GM12878 (cell line): Measurements from ENCODE around the gene CD207.

Experiments used
- BACH1 ChIP-seq: fragments of 450-650 bp; IDR thresholded peaks from 2 replicates; pipeline ENCODE4 v1.6.1; 2017; ENCODE audit warnings: mild to moderate bottlenecking, borderline replicate concordance
- CHD4 ChIP-seq: fragments of 200-600 bp; sonication (generic); IDR thresholded peaks from 2 replicates; pipeline ENCODE4 v1.6.1; 2016; ENCODE audit warnings: mild to moderate bottlenecking
- CTCF ChIP-seq, 3 experiments: IDR thresholded peaks in 2 of 3; conservative IDR thresholded peaks in 1 of 3; 2 replicates each; pipeline ENCODE4 v1.5.1; 2011; ENCODE audit warnings: low read depth in 3 of 3, low read length in 3 of 3, mild to moderate bottlenecking in 3 of 3, control low read depth in 2 of 3, moderate library complexity in 2 of 3, inconsistent platforms in 1 of 3, mixed read lengths in 1 of 3; ENCODE audit not compliant: control insufficient read depth in 2 of 3, insufficient read depth in 1 of 3; ENCODE audit errors: extremely low read depth in 1 of 3
- EGR1 ChIP-seq, 2 experiments: IDR thresholded peaks; 1 replicate in 1 of 2; 2 replicates in 1 of 2; pipeline ENCODE4 v1.6.1; 2011 to 2012; ENCODE audit warnings: low read depth in 2 of 2, low read length in 2 of 2, borderline replicate concordance in 1 of 2, mild to moderate bottlenecking in 1 of 2, moderate library complexity in 1 of 2
- HCFC1 ChIP-seq: fragments of 150-350 bp; IDR thresholded peaks from 2 replicates; pipeline ENCODE4 v1.6.1; 2014; ENCODE audit warnings: low read length
- HDAC6 ChIP-seq: fragments of 200-600 bp; sonication (generic); IDR thresholded peaks from one replicate; pipeline ENCODE4 v1.8.0; 2017; ENCODE audit warnings: antibody characterized with exemption; ENCODE audit not compliant: unreplicated experiment
- IRF3 ChIP-seq: fragments of 450-650 bp; IDR thresholded peaks from 2 replicates; pipeline ENCODE4 v1.6.1; 2014; ENCODE audit warnings: mild to moderate bottlenecking
- MYB ChIP-seq: fragments of 150-350 bp; IDR thresholded peaks from 2 replicates; pipeline ENCODE4 v1.6.1; 2014; ENCODE audit warnings: mild to moderate bottlenecking, low read depth, low read length, borderline replicate concordance
- POLR2A ChIP-seq: IDR thresholded peaks from 2 replicates; pipeline ENCODE4 v1.6.1; 2011; ENCODE audit warnings: low read depth, mild to moderate bottlenecking, low read length
- POLR2AphosphoS5 ChIP-seq: IDR thresholded peaks from 2 replicates; pipeline ENCODE4 v1.6.1; 2011; ENCODE audit warnings: mild to moderate bottlenecking, low read length, inconsistent platforms
- RCOR1 ChIP-seq: conservative IDR thresholded peaks from 2 replicates; pipeline ENCODE4 v1.6.1; 2012; ENCODE audit warnings: low read depth, low read length, improper control_type of control experiment
- SP1 ChIP-seq: IDR thresholded peaks from one replicate; pipeline ENCODE4 v1.6.1; 2011; ENCODE audit warnings: low read depth, low read length
- ZBED1 ChIP-seq: IDR thresholded peaks from 2 replicates; pipeline ENCODE4 v1.6.1; 2016; ENCODE audit warnings: borderline replicate concordance
- TF ChIP-seq, protein P1 (sequence below): IDR thresholded peaks from 2 replicates; pipeline ENCODE4 v1.6.1; 2012; ENCODE audit warnings: low read depth, low read length, improper control_type of control experiment

DNA sequence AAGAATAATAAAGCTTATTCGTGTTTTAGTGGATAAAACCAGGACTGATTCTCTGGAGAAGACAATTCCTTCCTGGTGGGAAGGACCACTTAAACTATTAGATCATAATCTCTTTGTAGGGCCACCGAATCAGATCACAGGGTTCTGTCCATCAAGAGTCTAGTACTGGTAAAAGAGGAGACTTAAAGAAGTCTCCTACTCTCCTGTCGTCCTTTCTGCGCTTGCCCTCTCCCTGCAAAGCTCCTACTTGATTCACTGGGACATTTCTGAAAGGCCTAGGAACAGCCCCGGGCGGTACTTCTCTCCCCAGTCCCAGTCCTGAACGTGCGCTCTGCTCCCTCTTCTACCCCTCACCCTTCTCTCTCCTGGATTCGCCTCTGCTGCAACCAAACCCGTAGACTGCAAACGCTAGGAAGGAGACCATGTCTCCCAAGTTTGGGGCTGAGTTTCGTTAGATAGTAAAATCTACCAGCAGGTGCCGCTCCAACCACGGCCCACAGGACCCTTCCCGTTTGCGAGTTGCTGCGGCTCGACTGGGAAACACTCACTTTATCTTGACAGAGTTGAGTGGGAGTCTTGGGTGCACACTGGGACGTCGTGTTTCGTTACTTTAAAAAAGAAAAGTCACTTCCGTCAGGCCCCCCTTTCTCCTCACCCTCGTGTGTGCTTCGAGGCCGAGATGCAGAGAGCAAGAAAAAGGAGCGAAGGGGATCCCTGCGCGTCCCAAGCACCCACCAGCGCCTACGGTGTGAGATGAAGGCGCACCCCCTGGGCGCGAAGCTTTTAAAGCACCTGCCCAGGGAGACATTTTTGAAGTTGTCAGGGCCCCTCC, 46.1 kb downstream of the CD207 start:
- TF ChIP-seq, protein P1, sequence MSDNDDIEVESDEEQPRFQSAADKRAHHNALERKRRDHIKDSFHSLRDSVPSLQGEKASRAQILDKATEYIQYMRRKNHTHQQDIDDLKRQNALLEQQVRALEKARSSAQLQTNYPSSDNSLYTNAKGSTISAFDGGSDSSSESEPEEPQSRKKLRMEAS: no peak
- TF ChIP-seq POLR2AphosphoS5: no peak
- TF ChIP-seq CTCF (IDR thresholded peaks at IDR 0.05 in 2 of 3, conservative IDR thresholded peaks at IDR 0.05 in 1 of 3; ENCODE audit: control insufficient read depth in 2 of 3, extremely low read depth in 1 of 3, insufficient read depth in 1 of 3, low read depth in 3 of 3, low read length in 3 of 3): peak; percentile 52 to 65 (median 64); a peak in 5 of 6 replicates
- no peak for TF ChIP-seq HCFC1
- TF ChIP-seq MYB: no peak
- no peak for TF ChIP-seq ZBED1
- TF ChIP-seq BACH1: no peak
- no peak for TF ChIP-seq RCOR1
- TF ChIP-seq HDAC6: no peak
- TF ChIP-seq IRF3: no peak
- no peak for TF ChIP-seq CHD4
- no peak for TF ChIP-seq SP1
- TF ChIP-seq EGR1 (IDR thresholded peaks at IDR 0.05; ENCODE audit: borderline replicate concordance in 1 of 2, low read depth in 2 of 2, low read length in 2 of 2): no peak
- TF ChIP-seq POLR2A: no peak
